NB4 (cell line): ENCODE measurements around the gene TGFBR2.

ENCODE experiments used
- MYC ChIP-seq: IDR thresholded peaks from 2 replicates; pipeline ENCODE4 v1.6.1; 2011; ENCODE audit warnings: low read depth, low read length
- POLR2A ChIP-seq: IDR thresholded peaks from 2 replicates; pipeline ENCODE4 v1.6.1; 2011; ENCODE audit warnings: mild to moderate bottlenecking; ENCODE audit not compliant: insufficient read length; ENCODE audit errors: extremely low read depth
- TF ChIP-seq, protein P1 (sequence below): IDR thresholded peaks from one replicate; pipeline ENCODE4 v1.5.1; 2012; ENCODE audit warnings: low read depth, low read length

DNA sequence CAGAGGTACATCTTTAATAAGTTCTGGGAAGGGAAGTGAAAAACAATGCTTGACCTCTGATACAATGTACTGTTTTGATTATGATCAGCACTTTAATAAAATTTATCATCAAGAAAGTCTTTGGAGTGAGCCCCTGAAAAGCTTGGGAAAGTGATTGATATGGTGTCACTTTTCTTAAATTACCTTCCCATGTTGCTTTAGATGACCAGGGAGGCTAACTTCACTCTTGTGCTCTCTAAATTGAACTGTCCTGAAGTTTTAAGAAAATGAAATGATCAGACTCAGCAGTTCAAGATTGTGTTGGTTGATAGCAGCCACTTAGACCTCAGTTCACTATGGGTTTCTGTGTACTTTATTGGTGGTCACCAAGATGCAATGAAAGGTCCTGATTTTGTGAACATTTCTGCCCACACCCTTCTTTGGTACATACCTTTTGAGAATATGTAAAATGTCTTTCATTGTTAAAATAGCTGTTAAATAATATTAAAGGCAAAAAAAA is 15.7 kb downstream of the TGFBR2 start:
- TF ChIP-seq, protein P1, sequence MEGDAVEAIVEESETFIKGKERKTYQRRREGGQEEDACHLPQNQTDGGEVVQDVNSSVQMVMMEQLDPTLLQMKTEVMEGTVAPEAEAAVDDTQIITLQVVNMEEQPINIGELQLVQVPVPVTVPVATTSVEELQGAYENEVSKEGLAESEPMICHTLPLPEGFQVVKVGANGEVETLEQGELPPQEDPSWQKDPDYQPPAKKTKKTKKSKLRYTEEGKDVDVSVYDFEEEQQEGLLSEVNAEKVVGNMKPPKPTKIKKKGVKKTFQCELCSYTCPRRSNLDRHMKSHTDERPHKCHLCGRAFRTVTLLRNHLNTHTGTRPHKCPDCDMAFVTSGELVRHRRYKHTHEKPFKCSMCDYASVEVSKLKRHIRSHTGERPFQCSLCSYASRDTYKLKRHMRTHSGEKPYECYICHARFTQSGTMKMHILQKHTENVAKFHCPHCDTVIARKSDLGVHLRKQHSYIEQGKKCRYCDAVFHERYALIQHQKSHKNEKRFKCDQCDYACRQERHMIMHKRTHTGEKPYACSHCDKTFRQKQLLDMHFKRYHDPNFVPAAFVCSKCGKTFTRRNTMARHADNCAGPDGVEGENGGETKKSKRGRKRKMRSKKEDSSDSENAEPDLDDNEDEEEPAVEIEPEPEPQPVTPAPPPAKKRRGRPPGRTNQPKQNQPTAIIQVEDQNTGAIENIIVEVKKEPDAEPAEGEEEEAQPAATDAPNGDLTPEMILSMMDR, result no peak
- no peak for TF ChIP-seq MYC
- no peak for TF ChIP-seq POLR2A
